KMS-11 (cell line): ENCODE results near the gene TXNDC16.

Source experiments
- H2AFZ ChIP-seq: fragments of 200-600 bp; sonication (generic); 2 replicates; pipeline ENCODE4 v1.6.1; 2016; ENCODE audit warnings: antibody characterized with exemption, mixed run types, low read depth
- H3K27ac ChIP-seq: fragments of 200-600 bp; sonication (generic); 2 replicates; pipeline ENCODE4 v1.6.1; 2016; ENCODE audit warnings: mild to moderate bottlenecking, mixed run types
- H3K27me3 ChIP-seq: fragments of 200-600 bp; sonication (generic); 2 replicates; pipeline ENCODE4 v1.6.1; 2017; ENCODE audit warnings: mild to moderate bottlenecking, low read depth, mixed run types, moderate library complexity; ENCODE audit not compliant: insufficient read depth
- H3K36me3 ChIP-seq: fragments of 200-600 bp; sonication (generic); 2 replicates; pipeline ENCODE4 v1.6.1; 2017; ENCODE audit warnings: mild to moderate bottlenecking, mixed run types; ENCODE audit not compliant: insufficient read depth
- H3K4me1 ChIP-seq: fragments of 200-600 bp; sonication (generic); 2 replicates; pipeline ENCODE4 v1.6.1; 2016; ENCODE audit warnings: mild to moderate bottlenecking, low read depth, mixed run types; ENCODE audit not compliant: poor library complexity, severe bottlenecking
- H3K4me2 ChIP-seq: fragments of 200-600 bp; sonication (generic); 2 replicates; pipeline ENCODE4 v1.7.0; 2016; ENCODE audit warnings: mild to moderate bottlenecking, mixed run types
- H3K4me3 ChIP-seq: fragments of 200-600 bp; sonication (generic); IDR thresholded peaks from 2 replicates; pipeline ENCODE4 v1.6.1; 2017; ENCODE audit warnings: low read depth, low read length, mixed read lengths; ENCODE audit not compliant: insufficient read depth
- H3K79me2 ChIP-seq: fragments of 200-600 bp; sonication (generic); 2 replicates; pipeline ENCODE4 v1.6.1; 2016; ENCODE audit warnings: low read depth, mixed run types; ENCODE audit not compliant: insufficient read depth
- H3K9ac ChIP-seq: fragments of 200-600 bp; sonication (generic); 2 replicates; pipeline ENCODE4 v1.6.1; 2016; ENCODE audit warnings: mild to moderate bottlenecking, mixed run types
- H4K20me1 ChIP-seq: fragments of 200-600 bp; sonication (generic); 2 replicates; pipeline ENCODE4 v1.6.1; 2016; ENCODE audit warnings: mild to moderate bottlenecking, mixed run types; ENCODE audit not compliant: insufficient read depth
- TF ChIP-seq, protein P1 (sequence below): fragments of 200-600 bp; sonication (generic); conservative IDR thresholded peaks from 2 replicates; pipeline ENCODE4 v1.6.1; 2017; ENCODE audit warnings: low read depth, mild to moderate bottlenecking, antibody characterized with exemption, low read length, moderate library complexity, mixed read lengths

TXNDC16 gene

DNA sequence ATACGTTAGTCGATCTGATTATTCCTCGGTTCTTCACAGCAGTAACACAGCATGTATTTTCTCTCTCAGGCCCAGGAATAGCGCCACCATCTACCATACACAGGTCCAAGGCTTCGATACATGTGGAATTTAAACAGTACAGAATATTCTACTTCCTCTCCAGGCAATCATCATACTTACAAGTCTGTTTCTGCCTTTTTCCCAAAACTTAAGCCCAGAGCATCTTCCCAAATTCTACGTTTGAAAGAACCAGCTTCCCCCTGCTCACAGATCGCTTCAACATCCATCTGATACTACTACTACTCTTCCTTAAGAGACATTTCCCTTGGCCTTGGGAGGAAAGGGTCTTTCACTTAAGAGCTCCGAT, 626 bp downstream of the TXNDC16 start:
- peak overlapping the region; percentile 83; the same call in 1 of the 2 replicates for H2AFZ ChIP-seq
- H4K20me1 ChIP-seq: no peaks in the 10 kb centered on the region
- H3K4me2 ChIP-seq: peak overlapping the region; percentile 85
- TF ChIP-seq, protein P1, sequence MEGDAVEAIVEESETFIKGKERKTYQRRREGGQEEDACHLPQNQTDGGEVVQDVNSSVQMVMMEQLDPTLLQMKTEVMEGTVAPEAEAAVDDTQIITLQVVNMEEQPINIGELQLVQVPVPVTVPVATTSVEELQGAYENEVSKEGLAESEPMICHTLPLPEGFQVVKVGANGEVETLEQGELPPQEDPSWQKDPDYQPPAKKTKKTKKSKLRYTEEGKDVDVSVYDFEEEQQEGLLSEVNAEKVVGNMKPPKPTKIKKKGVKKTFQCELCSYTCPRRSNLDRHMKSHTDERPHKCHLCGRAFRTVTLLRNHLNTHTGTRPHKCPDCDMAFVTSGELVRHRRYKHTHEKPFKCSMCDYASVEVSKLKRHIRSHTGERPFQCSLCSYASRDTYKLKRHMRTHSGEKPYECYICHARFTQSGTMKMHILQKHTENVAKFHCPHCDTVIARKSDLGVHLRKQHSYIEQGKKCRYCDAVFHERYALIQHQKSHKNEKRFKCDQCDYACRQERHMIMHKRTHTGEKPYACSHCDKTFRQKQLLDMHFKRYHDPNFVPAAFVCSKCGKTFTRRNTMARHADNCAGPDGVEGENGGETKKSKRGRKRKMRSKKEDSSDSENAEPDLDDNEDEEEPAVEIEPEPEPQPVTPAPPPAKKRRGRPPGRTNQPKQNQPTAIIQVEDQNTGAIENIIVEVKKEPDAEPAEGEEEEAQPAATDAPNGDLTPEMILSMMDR: no peak
- H3K4me3 ChIP-seq: no peak overlapping the region
- H3K4me1 ChIP-seq: peaks cover 17% of the 10 kb centered on the region
- H3K9ac ChIP-seq: peak overlapping the region; percentile 70
- peaks cover 10% of the 10 kb centered on the region; the same call in 1 of the 2 replicates for H3K79me2 ChIP-seq
- no peaks in the 10 kb centered on the region for H3K27me3 ChIP-seq
- H3K27ac ChIP-seq: peak overlapping the region; percentile 78
- H3K36me3 ChIP-seq: no peaks in the 10 kb centered on the region

DNA sequence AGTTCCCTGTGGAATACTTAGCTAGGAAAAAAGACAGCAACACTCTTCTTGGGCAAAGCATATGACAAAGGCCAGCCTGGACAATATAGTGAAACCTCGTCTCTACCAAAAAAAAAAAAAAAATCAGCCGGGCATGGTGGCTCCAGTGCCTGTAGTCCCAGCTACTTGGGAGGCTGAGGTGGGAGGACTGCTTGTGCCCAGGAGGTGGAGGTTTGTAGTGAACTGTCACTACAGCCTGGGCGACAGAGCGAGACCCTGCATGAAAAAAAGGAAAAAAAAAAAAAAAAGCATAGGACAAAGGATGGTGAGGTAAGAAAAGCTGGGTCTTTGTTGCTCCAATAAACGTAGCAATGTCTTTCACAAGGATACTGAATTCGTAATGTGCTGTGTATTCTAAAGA, 1.1 kb downstream of the TXNDC16 start:
- Histone ChIP-seq H3K27ac (peak overlapping the region; percentile 78; the same call in 1 of the 2 replicates), H3K36me3 (no peaks in the 10 kb centered on the region), H3K4me2 (peak overlapping the region; percentile 85), H4K20me1 (no peaks in the 10 kb centered on the region), H3K4me3 (no peak overlapping the region), H2AFZ (peak overlapping the region; percentile 83; the same call in 1 of the 2 replicates), H3K27me3 (no peaks in the 10 kb centered on the region), H3K9ac (peak overlapping the region; percentile 70; the same call in 1 of the 2 replicates), H3K79me2 (peaks cover 10% of the 10 kb centered on the region; the same call in 1 of the 2 replicates), H3K4me1 (peaks cover 17% of the 10 kb centered on the region)
- TF ChIP-seq, protein P1: no peak

DNA sequence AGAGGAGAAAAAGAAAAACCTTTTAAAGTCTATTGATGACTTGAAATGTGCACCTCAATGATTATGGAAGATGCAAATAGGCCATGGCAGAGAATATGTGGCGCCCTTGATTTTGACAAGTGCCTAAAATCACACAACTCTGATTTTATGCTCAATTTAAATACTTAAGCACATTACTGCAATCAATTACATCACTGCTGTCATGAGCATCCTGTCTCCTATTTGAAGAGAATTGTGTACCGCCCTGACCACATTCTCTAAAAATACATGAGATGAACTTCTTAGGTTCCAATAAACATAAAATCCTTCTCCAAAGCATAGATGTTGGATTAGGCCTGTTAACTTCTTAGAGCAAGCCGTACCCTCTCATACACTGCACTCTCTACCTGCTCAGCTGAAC, 1.6 kb downstream of the TXNDC16 start:
- Histone ChIP-seq H3K27ac (no peak overlapping the region), H3K4me2 (peak overlapping the region; percentile 85), H3K36me3 (no peaks in the 10 kb centered on the region), H3K79me2 (peaks cover 10% of the 10 kb centered on the region; the same call in 1 of the 2 replicates), H3K4me3 (no peak overlapping the region), H2AFZ (no peak overlapping the region), H4K20me1 (no peaks in the 10 kb centered on the region), H3K9ac (no peak overlapping the region; the same call in 1 of the 2 replicates), H3K27me3 (no peaks in the 10 kb centered on the region), H3K4me1 (peaks cover 17% of the 10 kb centered on the region)
- TF ChIP-seq, protein P1: no peak

DNA sequence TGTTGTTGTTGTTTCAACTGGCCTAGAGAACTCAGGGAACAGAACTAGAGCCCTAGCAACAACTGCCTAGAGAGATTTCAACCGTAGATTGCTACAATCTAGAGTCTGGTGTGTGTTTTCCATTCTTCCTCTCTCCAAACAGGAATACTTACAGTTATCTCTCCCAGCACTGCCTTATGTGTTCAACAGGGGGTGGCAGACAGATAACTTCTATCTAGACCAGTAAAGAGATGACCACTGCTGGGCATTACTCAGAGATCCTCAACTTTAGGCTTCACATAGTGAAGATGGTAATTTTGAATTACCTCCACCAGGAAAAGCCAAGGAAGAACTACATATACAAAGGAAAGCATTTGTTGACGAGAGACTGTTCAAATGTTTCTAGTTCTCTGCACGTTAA, 4.8 kb downstream of the TXNDC16 start:
- H3K36me3 ChIP-seq: no peaks in the 10 kb centered on the region
- TF ChIP-seq, protein P1: no peak
- no peak overlapping the region for H3K4me2 ChIP-seq
- H2AFZ ChIP-seq: no peak overlapping the region
- no peak overlapping the region for H3K27ac ChIP-seq
- no peak overlapping the region for H3K4me3 ChIP-seq
- H4K20me1 ChIP-seq: no peaks in the 10 kb centered on the region
- peaks cover 9% of the 10 kb centered on the region for H3K4me1 ChIP-seq
- no peaks in the 10 kb centered on the region for H3K27me3 ChIP-seq
- peaks cover 10% of the 10 kb centered on the region; the same call in 1 of the 2 replicates for H3K79me2 ChIP-seq
- no peak overlapping the region for H3K9ac ChIP-seq
